Osteocyte (in vitro differentiated cells): ENCODE results near the gene CTBP2. TPM values are rescaled to one million over a fixed set of nuclear protein-coding genes. Genes with fewer than 3 reads are reported as not detected.

ENCODE experiments used
- DNase-seq: peaks from one replicate; pipeline ENCODE4 v3.0.0; 2021; ENCODE audit warnings: mixed read lengths; ENCODE audit not compliant: unreplicated experiment; ENCODE audit errors: extremely low spot score
- H3K27ac Mint-ChIP-seq: one replicate; pipeline ENCODE4 v1.8.0; 2021; ENCODE audit warnings: mild to moderate bottlenecking, mixed read lengths; ENCODE audit not compliant: unreplicated experiment
- H3K27me3 Mint-ChIP-seq: one replicate; pipeline ENCODE4 v1.8.0; 2021; ENCODE audit warnings: mixed read lengths; ENCODE audit not compliant: unreplicated experiment
- H3K36me3 Mint-ChIP-seq: one replicate; pipeline ENCODE4 v1.8.0; 2021; ENCODE audit warnings: mixed read lengths; ENCODE audit not compliant: unreplicated experiment
- H3K4me1 Mint-ChIP-seq: one replicate; pipeline ENCODE4 v1.8.0; 2021; ENCODE audit warnings: mixed read lengths; ENCODE audit not compliant: unreplicated experiment
- H3K4me3 Mint-ChIP-seq: one replicate; pipeline ENCODE4 v1.8.0; 2021; ENCODE audit warnings: mild to moderate bottlenecking, moderate library complexity, mixed read lengths; ENCODE audit not compliant: unreplicated experiment
- H3K9me3 Mint-ChIP-seq: one replicate; pipeline ENCODE4 v1.8.0; 2021; ENCODE audit warnings: mixed read lengths; ENCODE audit not compliant: unreplicated experiment
- total RNA-seq: library from RNA; stranded (reverse); gene quantifications from 2 replicates; pipeline ENCODE4 v1.2.1, GENCODE V29; 2021
- TF ChIP-seq, protein P1 (sequence below): fragments of 200-600 bp; sonication (generic); IDR thresholded peaks from 2 replicates; pipeline ENCODE4 v1.5.0; 2021; ENCODE audit warnings: antibody characterized with exemption, mild to moderate bottlenecking, moderate library complexity

Gene CTBP2
- total RNA-seq, 1 donor from 2014 or later: 125 TPM

GRCh38 chr10:125057158-125058001 lies 103.0 kb downstream of the CTBP2 start:
- Mint-ChIP-seq H3K4me1 (peaks cover 85% of the 10 kb centered on the region), H3K4me3 (peak overlapping the region; percentile 23), H3K27ac (peak overlapping the region; percentile 93), H3K9me3 (no peaks in the 10 kb centered on the region), H3K27me3 (no peaks in the 10 kb centered on the region), H3K36me3 (peaks cover 12% of the 10 kb centered on the region)
- DNase-seq: no peak
- TF ChIP-seq, protein P1, sequence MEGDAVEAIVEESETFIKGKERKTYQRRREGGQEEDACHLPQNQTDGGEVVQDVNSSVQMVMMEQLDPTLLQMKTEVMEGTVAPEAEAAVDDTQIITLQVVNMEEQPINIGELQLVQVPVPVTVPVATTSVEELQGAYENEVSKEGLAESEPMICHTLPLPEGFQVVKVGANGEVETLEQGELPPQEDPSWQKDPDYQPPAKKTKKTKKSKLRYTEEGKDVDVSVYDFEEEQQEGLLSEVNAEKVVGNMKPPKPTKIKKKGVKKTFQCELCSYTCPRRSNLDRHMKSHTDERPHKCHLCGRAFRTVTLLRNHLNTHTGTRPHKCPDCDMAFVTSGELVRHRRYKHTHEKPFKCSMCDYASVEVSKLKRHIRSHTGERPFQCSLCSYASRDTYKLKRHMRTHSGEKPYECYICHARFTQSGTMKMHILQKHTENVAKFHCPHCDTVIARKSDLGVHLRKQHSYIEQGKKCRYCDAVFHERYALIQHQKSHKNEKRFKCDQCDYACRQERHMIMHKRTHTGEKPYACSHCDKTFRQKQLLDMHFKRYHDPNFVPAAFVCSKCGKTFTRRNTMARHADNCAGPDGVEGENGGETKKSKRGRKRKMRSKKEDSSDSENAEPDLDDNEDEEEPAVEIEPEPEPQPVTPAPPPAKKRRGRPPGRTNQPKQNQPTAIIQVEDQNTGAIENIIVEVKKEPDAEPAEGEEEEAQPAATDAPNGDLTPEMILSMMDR: no peak

DNA sequence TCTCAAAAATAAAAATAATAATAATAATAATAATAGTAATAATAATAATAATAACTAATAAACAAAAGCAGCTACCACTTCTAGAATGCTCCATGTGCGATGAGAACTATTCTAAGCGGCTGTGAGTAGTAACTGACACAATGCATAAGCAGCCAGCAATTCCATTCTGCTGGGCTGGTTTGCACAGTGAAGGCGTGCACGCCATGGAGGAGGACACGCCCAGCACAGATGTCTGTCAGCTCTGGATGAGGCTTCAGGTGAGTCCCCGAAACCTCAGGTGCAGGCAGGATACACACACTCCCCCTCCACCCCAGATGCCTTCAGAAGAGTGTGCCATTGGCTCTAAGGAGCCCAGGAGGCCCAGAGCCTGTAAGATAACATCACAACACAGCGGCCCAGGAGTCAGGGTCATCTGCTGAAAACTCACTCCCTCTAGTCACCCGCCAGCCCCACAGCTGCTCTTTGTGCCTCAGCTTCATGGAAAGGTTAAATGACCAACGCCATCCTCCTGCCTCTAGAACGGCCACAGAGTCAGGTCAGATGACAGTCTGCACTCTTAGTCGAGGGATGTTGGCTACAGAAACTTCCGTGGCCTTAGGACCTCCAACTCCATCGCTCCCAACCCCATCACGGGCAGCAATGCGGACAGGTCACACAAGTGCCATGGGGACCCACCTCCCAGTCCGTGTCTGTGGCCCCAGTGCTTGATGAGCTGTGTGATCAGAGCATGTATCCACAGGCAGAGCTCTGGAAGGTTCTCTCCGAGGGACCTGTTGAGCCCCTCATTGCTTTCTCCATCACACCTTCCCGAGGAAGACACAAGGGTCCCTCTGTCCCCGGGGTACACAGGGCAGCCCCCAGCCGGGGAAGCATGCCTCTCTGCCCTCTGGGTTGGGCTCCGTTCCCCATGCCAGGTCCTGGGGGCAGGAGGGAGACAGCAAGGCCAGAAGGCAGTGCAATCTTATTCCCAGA lies 103.9 kb downstream of the CTBP2 start:
- no peaks in the 10 kb centered on the region for H3K9me3 Mint-ChIP-seq
- DNase-seq: no peak
- H3K27me3 Mint-ChIP-seq: no peaks in the 10 kb centered on the region
- no peak overlapping the region for H3K4me3 Mint-ChIP-seq
- TF ChIP-seq, protein P1: no peak
- peak overlapping the region; percentile 93 for H3K27ac Mint-ChIP-seq
- H3K36me3 Mint-ChIP-seq: peaks cover 12% of the 10 kb centered on the region
- peaks cover 78% of the 10 kb centered on the region for H3K4me1 Mint-ChIP-seq

DNA sequence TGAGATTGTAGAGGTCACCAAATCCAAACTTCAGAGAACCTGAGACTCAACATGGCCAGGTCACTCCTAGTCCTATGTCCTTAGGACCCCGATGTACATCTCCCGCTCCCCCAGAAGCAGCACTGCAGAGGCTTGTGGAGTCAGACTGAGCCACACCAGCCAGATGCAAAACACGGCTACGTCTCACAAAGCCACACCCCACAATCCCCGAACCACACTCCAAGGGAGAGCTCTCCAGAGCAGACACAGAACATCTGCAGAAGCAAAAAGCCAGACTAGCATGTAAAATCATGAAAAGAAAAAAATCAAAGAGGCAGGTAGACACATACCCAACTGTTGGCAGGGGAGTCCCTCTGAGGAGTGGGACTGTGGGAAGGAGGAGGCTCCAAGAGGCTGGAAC lies 104.9 kb downstream of the CTBP2 start:
- Mint-ChIP-seq H3K27me3 (no peaks in the 10 kb centered on the region), H3K4me1 (peaks cover 70% of the 10 kb centered on the region), H3K4me3 (no peak overlapping the region), H3K9me3 (no peaks in the 10 kb centered on the region), H3K27ac (peak overlapping the region; percentile 63), H3K36me3 (peaks cover 12% of the 10 kb centered on the region)
- TF ChIP-seq, protein P1: no peak
- no peak for DNase-seq

- DNase-seq: no peak
- Mint-ChIP-seq H3K27me3 (no peaks in the 10 kb centered on the region), H3K4me3 (no peak overlapping the region), H3K4me1 (peaks cover 64% of the 10 kb centered on the region), H3K36me3 (peaks cover 12% of the 10 kb centered on the region), H3K9me3 (no peaks in the 10 kb centered on the region), H3K27ac (peak overlapping the region; percentile 63)
- TF ChIP-seq, protein P1: no peak
Observed at GRCh38 chr10:125054669-125055268, 105.6 kb downstream of the CTBP2 start.
